ENCODE results near the gene AUTS2. TPM values are rescaled to one million over a fixed set of nuclear protein-coding genes. Genes with fewer than 3 reads are reported as not detected.

AUTS2 gene
- total and polyA plus RNA-seq, 2 experiments from 2014 or later: 32.0 to 91.0 TPM

GRCh38 chr7:70758646-70759045, 1160.4 kb downstream of the AUTS2 start (continued):
- TF ChIP-seq ZNF462 (CRISPR knock-in tag; IDR thresholded peaks at IDR 0.05): no peak
- no peak for TF ChIP-seq ZNF114 (CRISPR knock-in tag; IDR thresholded peaks at IDR 0.05)
- TF ChIP-seq ZNF331 (CRISPR knock-in tag; IDR thresholded peaks at IDR 0.05; ENCODE audit: low read depth): no peak

- Mint-ChIP-seq H3K36me3 (ENCODE audit: low read depth) (peaks cover 6% of the 10 kb centered on the region), H3K27ac (no peak overlapping the region), H3K27me3 (ENCODE audit: insufficient read depth, low read depth, poor library complexity) (peaks cover 2% of the 10 kb centered on the region), H3K4me3 (no peak overlapping the region), H3K9me3 (no peaks in the 10 kb centered on the region), H3K4me1 (peaks cover 50% of the 10 kb centered on the region)
- no peaks in the 10 kb centered on the region for H3F3A ChIP-seq (replicated peaks; ENCODE audit: low read depth)
- no peaks in the 10 kb centered on the region for H3K36me3 ChIP-seq (ENCODE audit: insufficient read depth)
- H4K20me1 ChIP-seq (replicated peaks; ENCODE audit: insufficient read depth): peaks cover 29% of the 10 kb centered on the region
- no peak for DNase-seq (ENCODE audit: low spot score)
- peaks cover 10% of the 10 kb centered on the region; the same call in 1 of the 2 replicates for H3K4me1 ChIP-seq (ENCODE audit: insufficient read depth)
- no peak for ATAC-seq
- 0 out of 2 replicates have a peak overlapping the region, but pooled peaks have one; percentile 23 for H3K27ac ChIP-seq (ENCODE audit: low read depth)
- no peaks in the 10 kb centered on the region for H3K9me2 ChIP-seq (ENCODE audit: insufficient read depth)
- H3K27me3 ChIP-seq (ENCODE audit: insufficient read depth): no peaks in the 10 kb centered on the region
- H3K79me2 ChIP-seq (replicated peaks; ENCODE audit: insufficient read depth): peaks cover 88% of the 10 kb centered on the region
- H2AFZ ChIP-seq: no peak overlapping the region
- H3K4me2 ChIP-seq: no peak overlapping the region
- no peak overlapping the region for H3K4me3 ChIP-seq
- TF ChIP-seq ZNF114 (CRISPR knock-in tag; IDR thresholded peaks at IDR 0.05) (no peak), ETS1 (IDR thresholded peaks at IDR 0.05) (no peak), ZNF331 (CRISPR knock-in tag; IDR thresholded peaks at IDR 0.05; ENCODE audit: low read depth) (no peak), CTCF (conservative IDR thresholded peaks at IDR 0.05; ENCODE audit: low read depth in 2 of 2) (no peak), STAT1 (IDR thresholded peaks at IDR 0.05; ENCODE audit: unreplicated experiment) (no peak), NANOG (IDR thresholded peaks at IDR 0.05; ENCODE audit: borderline replicate concordance) (no peak), POLR2AphosphoS5 (IDR thresholded peaks at IDR 0.05; ENCODE audit: low read depth) (no peak), REST (IDR thresholded peaks at IDR 0.05; ENCODE audit: unreplicated experiment) (no peak)
Measured at GRCh38 chr7:70759674-70760073, 1161.4 kb downstream of the AUTS2 start.

Measured in GM23338 (cell line).